Transverse colon (tissue), 3 donors: ENCODE data around the gene CYTH3.

Experiments
- POLR2A ChIP-seq: fragments of 450-650 bp; IDR thresholded peaks from one replicate; pipeline ENCODE4 v1.6.1; 2016; ENCODE audit warnings: antibody characterized with exemption, mild to moderate bottlenecking, moderate library complexity
- TF ChIP-seq, protein P1 (sequence below), 5 experiments: fragments of 200-600 bp in 3 of 5; fragments of 450-650 bp in 2 of 5; sonication (generic) in 3 of 5; IDR thresholded peaks; 1 replicate in 2 of 5; 2 replicates in 3 of 5; pipeline ENCODE4 v1.5.1; 2016 to 2017; ENCODE audit warnings: antibody characterized with exemption in 5 of 5, inconsistent platforms in 3 of 5, mild to moderate bottlenecking in 2 of 5, moderate library complexity in 1 of 5

DNA sequence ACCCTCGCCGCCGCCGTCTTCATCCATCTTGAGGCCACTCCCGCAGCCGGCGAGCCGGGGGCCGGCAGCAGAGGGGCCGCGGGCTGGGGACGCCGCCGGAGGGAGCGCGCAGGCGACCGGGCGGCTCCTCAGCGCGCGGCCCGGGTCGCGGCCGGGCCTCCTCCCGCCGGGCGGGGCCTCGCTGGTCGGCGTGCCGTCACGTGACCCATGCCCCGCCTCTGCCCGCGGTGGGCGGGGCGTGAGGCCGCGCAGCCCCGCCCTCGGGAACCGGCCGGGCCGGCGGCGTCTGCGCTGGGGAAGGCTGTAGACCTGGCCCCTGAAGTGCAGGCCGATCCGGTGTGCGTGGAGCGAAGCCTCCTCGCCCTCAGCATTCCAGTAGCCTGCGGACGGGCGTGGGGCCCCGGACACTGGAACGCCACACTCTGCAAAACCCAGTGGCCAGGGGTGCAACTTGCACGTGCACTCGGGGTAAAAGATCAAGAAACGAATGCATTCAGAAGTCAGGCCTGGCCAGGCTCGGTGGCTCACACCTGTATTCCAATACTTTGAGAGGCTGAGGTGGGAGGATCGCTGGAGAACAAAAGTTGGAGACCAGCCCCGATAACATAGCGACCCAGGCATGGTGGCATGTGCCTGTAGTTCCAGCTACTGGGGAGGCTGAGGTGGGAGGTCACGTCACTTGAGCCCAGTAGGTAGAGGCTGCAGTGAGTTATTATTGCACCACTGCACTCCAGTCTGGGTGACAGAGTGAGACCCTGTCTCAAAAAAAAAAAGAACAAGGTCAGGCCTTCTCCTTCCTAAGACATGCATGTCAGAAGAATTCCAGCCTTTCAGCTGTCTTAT is at the start of gene CYTH3:
- TF ChIP-seq, protein P1, sequence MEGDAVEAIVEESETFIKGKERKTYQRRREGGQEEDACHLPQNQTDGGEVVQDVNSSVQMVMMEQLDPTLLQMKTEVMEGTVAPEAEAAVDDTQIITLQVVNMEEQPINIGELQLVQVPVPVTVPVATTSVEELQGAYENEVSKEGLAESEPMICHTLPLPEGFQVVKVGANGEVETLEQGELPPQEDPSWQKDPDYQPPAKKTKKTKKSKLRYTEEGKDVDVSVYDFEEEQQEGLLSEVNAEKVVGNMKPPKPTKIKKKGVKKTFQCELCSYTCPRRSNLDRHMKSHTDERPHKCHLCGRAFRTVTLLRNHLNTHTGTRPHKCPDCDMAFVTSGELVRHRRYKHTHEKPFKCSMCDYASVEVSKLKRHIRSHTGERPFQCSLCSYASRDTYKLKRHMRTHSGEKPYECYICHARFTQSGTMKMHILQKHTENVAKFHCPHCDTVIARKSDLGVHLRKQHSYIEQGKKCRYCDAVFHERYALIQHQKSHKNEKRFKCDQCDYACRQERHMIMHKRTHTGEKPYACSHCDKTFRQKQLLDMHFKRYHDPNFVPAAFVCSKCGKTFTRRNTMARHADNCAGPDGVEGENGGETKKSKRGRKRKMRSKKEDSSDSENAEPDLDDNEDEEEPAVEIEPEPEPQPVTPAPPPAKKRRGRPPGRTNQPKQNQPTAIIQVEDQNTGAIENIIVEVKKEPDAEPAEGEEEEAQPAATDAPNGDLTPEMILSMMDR (IDR thresholded peaks at IDR 0.05), result peak in 1 of 5 experiments; percentile 10
- TF ChIP-seq POLR2A, result no peak
